Muscle layer of colon (tissue), 2 donors: ENCODE data around the gene PODXL.

Experiments
- H3K27ac ChIP-seq: one replicate; pipeline ENCODE4 v1.7.0; 2013; ENCODE audit warnings: low read depth, mild to moderate bottlenecking, low read length, moderate library complexity
- H3K27me3 ChIP-seq, 2 donors: one replicate each; pipeline ENCODE4 v1.7.0; 2013; ENCODE audit warnings: low read length in 2 of 2, mild to moderate bottlenecking in 2 of 2; ENCODE audit not compliant: insufficient read depth in 2 of 2, control insufficient read depth in 1 of 2
- H3K36me3 ChIP-seq: one replicate; pipeline ENCODE4 v1.7.0; 2013; ENCODE audit warnings: mild to moderate bottlenecking, low read length; ENCODE audit not compliant: insufficient read depth
- H3K4me1 ChIP-seq: one replicate; pipeline ENCODE4 v1.7.0; 2013; ENCODE audit warnings: mild to moderate bottlenecking, low read length; ENCODE audit not compliant: insufficient read depth
- H3K4me3 ChIP-seq, 2 donors: one replicate each; pipeline ENCODE4 v1.7.0; 2013; ENCODE audit warnings: low read length in 2 of 2, low read depth in 1 of 2, mild to moderate bottlenecking in 1 of 2, moderate library complexity in 1 of 2
- H3K9ac ChIP-seq: one replicate; pipeline ENCODE4 v1.7.0; 2013; ENCODE audit warnings: low read length
- H3K9me3 ChIP-seq: one replicate; pipeline ENCODE4 v1.7.0; 2013; ENCODE audit warnings: mild to moderate bottlenecking, low read length
- donor health status: abdominal sarcoma.
- donor health status: Adenocarcinoma of cecum.

PODXL gene

GRCh38 chr7:131455001-131455400 is 101.4 kb downstream of the PODXL start:
- Histone ChIP-seq H3K9me3 (no peaks in the 10 kb centered on the region), H3K4me3 (no peak overlapping the region), H3K36me3 (peaks cover 3% of the 10 kb centered on the region), H3K4me1 (no peaks in the 10 kb centered on the region), H3K9ac (no peak overlapping the region), H3K27me3 (no peaks in the 10 kb centered on the region), H3K27ac (no peak overlapping the region)

- Histone ChIP-seq H3K9ac (no peak overlapping the region), H3K27me3 (no peaks in the 10 kb centered on the region)
These were observed 101.9 kb downstream of the PODXL start for GRCh38 chr7:131454498-131454897.

More at GRCh38 chr7:131454498-131454897, 101.9 kb downstream of the PODXL start:
- Histone ChIP-seq H3K4me1 (no peaks in the 10 kb centered on the region), H3K36me3 (peaks cover 8% of the 10 kb centered on the region), H3K27ac (no peak overlapping the region), H3K4me3 (no peak overlapping the region), H3K9me3 (no peaks in the 10 kb centered on the region)
